NCI-H2196 treated with DMSO at 0.1 percent for 48 hours (cell line): ENCODE measurements around the gene C7orf57.

Source experiments
- DNase-seq: peaks from one replicate; lab custom pipeline; 2025; ENCODE audit not compliant: unreplicated experiment; lab: John Stamatoyannopoulos, UW

C7orf57 gene

DNA sequence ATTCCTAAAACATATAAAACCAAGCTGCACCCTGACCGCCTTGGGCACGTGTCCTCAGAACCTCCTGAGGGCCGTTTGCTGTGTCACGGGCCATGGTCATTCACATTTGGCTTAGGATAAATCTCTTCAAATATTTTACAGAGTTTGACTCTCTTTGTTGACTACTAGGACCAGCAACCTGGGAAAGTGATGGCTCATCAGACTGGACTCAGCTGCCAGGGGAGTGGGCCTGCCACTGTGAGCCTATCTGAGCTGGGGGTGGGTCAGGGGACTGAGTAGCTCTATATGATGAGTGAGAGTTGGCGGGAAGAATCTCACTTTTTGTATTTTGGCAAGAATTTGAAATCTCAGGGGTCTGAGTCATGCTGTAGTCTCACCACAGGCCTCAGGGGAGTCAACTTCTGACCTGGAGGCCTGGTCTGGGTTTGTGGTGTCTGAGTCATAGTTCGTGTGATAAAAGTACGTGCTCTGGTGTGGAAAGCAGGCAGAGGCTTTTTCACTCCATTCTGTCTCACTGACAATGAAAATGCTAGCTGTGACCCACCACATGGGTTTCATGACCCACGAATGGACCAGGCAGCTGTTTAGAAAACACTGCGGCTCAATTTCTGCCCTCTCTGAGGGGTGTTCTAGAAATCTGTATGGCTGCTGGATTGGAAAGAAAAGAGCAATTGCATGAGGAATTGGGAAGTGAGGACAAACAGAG, 49.5 kb downstream of the C7orf57 start:
- DNase-seq = no peak

DNA sequence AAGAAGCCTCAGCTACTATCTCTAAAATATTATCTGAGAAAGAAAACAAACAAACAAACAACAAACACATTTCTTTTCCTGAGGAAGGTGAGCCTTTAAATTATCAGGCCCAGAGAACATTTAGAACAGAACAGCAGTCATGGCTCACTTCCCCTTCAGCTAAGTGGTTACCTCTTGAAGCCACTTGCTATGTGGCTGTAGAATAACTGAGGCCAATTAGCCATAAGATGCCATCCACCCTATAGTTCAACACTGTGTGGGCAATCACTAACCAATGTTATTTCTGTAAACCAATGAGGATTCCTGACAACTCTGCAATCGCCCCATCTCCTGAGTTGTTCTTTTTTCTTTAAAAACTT, 50.1 kb downstream of the C7orf57 start:
- DNase-seq = no peak

DNA sequence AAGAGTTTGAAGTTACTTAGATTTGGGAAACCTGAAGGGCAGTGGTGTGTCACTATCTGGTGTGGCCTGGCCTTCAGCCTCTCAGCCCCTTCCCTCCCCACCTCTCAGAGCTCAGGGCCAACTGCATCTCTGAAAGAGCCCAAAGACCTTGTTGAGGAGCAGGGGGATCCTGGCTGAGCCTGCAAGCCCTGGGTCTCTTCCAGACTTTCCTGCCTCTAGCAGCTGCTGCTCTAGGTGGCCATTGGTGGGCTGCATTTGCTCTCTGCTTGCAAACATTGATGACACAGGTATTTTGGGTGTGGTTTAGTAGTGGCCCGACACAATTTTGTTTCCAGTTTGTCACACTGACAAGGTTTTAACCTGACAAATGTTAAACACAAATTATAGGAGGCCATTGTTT, 50.6 kb downstream of the C7orf57 start:
- DNase-seq = no peak

DNA sequence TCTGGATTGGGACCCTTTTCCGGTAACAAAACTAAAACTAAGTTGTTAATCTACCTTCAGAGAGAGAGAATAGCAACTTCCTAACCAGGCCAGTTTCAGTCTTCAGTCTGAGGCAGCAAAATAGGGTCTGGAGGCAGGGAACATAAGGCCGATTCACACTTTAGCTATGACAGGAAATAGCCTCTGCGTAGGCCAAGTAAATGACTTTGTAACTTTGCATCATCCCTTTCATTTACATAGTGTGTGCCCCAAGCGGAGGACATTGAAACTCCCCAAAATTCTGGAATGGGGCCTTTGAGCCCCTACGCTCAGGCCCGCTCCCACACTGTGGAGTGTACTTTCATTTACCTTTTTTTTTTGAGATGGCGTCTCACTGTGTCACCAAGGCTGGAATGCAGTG, 52.0 kb downstream of the C7orf57 start:
- no peak for DNase-seq

DNA sequence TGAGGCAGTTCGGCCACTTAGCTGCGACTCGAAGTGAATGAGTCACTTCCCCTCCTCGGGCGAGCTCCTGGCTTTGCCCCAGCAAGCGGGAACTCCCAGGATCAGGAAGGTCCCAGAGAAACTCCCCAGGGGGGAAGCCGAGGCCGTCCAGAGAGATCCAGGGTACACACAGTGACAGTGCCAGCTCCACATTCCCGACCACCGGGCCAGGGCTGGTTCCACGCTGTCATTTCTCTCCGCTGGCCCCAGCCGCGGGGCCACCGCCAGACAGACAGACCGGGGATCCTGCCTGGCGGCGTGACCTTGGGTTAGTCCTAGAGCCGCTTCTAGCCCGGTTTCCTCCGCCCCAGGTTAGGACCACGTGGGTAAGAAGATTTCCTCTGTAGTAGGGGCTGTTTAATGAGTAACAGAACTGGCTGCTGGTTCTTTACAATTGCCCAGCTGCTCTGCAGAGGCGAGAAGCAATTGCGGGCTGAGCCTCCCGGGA, 53.3 kb downstream of the C7orf57 start:
- DNase-seq = peak; percentile 46

DNA sequence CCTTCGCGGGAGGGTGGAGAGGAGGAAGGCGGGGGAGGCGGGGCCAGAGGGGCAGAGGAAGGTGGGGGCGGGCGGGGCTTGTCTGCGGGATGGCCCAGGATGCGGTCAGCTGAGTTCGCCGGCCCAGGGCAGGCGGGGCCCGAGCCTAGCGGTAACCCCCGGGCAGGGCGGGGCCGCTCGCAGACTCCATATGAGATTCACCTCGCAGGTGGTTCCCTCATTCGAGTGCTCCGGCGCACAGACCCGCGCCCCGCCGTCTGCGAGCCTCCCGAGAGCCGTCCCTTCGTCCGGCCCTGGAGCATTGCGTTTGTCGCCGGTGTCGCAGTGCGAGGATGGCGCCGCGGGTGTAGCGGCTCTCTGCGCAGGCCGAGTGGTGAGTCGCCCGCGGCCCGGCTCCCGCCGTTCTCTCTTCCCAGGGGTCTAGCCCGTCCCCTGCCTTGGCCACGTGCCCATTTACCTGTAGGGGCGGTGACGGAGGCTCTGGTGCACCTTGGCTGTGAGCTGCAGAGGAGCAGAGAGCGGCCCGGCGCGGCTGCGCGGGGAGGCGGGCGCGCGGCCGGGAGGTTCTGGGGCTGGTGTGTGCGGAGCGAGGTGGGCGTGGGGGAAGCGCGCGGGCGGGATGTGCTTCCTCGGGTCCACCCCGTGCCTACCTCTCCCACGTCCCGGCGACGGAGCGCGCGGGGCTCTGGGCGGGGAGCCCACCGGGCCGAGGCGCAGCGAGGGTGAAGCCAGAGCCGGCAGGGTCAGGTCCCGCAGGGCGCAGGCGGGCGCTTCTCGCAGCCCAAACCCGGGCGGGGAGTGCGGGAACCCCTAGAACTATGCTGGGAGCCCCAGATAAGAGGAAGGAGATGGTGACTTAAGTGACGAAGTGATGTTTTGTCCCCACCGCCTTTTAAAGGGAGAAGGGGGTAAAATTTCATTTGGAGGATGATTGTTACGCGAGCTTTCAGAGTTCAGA, 54.0 kb downstream of the C7orf57 start, which contains the start of gene UPP1:
UPP1 (plus strand) TSS at position 220 of the 958 bp plus-strand sequence. CDS start 5,519 bp downstream, outside the sequence.
- peak; percentile 75 for DNase-seq

DNA sequence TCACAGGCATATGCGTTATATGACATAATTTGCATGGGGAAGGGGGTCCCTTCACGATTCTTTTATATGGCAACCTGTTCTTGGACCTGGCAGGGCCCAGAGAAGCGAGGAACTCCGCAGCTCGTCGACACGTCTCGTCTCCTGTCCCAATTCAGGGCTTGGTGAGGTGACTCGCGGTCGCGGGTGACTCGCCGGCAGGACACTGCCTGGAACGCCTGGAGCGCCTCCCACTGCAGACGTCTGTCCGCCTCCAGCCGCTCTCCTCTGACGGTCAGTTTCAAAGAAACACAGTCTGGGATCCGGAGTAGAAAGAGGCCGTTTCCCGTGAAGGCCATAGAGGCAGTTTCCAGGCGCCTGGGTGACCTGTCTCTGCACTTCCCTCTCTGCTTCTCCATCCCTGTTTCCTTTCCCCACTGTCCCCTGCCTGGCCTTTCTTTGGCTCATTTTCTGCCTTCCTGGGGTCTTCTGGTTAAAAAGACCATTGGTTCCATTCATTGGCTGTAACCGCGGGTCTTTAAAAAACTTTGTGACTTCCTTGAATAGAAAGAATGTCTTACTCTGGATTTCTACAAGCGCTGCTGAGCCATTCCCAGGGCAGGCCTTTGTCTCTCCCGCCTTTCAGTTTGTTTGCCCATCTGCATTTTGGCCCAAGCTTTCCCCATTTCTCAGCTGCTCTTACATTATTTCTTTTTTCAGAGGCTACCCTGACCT, 54.9 kb downstream of the C7orf57 start:
- DNase-seq = no peak

DNA sequence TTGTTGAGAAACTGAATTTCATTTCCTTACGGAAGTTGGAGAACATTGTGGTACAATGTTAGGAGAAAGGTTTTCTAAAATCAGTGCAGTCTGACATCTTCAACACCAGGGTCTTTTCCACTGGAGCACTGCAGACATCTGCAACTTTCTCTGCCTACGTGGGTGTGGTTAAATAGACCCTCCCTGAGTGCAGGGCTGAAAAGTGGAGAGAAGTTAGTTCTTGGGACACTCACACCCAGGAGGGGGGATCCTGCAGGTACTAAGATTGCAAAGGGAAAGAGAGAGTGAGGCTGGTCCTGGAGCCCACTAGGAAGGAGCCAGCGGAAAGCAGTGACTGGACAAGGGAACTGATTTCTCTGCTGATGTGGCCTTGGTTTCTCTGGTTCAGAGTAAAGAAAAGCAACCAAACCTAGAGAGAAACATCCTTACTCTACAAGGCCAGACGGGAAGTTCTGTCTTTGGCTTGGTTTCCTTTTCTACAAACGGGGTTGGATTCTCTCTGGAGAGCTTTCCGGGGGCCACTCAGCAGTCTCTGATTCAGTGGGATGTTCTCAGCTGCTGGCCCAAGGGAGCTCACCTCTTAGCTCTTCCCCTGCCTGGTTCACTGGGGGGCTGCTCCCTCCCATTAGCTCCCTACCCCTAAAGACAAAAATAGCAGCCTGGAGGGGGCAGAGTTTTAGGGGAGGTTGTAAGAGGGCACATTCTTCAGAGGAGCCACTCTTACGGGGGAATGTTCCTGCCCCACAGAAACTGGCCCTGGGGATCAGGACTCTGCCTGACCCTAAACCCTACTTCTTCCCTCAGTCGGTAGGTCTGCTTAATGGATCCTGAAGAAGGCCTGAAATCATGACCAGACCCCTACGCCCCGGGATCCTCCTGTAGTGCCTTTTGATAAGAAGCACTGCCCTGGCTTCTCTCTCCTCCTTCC, 56.4 kb downstream of the C7orf57 start:
- DNase-seq = no peak

DNA sequence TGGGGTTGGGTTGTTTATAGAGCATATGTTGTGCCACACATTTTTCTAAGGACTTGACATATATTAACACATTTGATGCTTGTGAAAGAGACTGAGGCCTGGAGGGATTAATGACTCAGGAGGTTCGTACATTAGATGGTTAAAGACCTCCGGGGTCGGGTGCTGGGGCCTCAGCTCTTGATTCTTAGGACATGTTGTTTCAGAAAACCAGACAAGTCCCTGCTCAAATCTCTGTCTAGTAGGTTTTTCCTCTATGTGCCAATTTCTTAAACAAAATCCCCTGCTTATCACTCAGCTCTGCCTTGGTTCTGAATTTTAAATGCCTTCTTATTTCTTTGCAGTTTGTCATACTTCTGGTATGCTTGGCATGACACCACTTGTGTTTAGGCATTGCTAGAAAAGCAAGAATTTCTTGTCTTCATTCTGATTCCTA, 59.5 kb downstream of the C7orf57 start:
- no peak for DNase-seq

DNA sequence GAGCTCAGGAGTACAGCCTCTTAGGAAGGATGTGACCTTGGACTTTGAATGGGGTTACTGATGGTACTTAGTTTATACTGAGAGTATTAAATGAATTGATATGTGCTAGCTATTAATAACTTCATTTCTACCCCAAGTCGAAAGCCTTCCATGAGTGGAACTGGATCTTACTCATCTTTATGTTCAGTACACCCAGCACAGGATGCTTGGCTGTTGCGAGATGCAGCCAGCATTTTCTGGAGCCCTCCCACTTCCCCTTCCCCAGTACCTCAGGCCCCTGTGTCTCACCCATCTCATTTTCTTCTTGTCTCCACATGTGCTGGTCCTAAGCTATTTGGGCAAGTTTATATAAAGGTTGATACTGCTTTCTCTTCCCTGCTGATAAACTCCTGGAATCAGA, 60.9 kb downstream of the C7orf57 start:
- no peak for DNase-seq

DNA sequence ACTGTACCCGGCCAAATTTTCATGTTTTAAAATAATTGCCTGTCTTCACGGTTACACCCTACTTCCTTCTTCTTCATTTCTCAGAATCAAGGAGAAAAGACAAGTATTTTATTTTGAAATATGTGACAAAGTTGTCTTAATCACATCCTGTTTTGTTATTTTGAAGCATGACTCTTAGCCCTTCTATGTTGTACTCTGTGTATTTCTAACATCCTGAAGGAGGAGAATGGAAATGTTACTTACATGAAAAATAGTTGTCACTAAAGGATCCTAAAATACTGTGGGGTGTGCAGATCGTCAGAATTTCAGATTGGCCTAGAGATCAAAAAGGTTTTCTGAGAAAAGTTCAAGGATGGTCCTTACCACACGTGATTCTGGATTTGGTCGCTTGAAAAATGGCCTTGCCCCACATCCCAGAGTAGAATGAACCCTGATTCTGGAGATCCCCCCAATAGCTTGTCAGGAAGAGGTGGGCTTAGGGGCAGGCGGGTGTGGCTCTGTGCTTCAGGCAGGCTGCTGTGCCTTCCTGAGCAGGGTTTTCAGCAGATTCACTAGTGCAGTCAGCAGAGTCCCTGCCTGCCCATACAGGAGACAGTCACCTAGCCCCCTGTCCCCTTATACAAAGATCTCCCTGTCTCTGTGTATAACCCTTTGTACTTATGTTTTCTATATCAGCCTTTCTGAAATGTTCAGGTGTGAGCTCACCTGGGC, 62.3 kb downstream of the C7orf57 start:
- DNase-seq = no peak

DNA sequence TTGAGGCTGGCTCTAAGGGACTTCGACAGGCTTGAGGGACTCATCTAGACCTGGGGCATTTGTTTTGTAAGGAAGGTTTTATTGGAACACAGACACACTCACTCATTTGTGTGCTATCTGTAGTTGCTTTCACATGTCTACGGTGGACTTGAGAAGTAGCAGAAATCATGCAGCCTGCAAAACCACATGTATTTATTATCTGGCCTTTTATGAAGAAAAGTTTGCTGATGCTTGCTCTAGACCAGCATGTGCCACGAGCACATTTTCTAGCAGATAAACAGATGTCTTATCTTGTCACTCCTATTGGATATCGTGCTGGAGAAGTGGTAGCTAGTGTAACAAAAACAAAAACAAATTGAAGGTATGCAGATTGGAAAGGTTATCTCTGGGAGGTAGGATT, 63.5 kb downstream of the C7orf57 start:
- no peak for DNase-seq

DNA sequence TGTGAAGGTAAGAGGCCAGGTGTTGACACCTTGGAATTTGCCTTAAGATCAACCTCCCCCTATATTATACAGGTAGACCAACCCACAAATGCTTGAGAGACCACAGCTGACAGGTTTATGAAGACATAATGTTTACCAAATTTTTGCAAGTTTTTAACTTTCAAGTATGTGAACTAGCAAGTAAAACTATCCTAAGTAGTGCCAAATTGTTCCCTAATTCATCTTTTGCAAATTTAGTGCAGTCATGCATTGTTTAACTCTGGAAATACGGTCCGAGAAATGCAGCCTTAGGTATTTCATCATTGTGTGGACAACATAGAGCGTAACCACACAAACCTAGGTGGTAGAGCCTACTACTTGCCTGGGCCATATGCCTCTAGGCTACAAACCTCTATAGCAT, 64.4 kb downstream of the C7orf57 start:
- DNase-seq = no peak

DNA sequence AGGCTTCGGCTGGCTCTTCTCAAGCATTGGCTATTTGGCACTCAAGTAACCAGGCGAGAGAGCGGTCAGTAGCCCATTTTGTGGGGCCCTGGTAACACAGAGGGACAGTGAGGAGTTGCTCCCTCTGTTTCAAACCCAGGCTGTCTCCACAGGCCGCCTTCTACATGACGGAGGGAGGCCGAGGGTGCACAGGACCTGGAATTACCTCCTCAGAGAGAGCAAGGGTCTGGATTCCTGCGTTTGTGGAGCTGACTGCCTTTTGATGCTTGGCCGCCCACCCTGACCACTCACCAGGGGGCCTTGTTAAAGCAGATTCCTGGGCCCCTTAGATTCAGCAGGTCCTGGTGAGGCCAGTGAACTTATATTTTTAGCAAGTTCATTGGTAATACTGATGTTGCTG, 66.0 kb downstream of the C7orf57 start:
- DNase-seq = no peak

DNA sequence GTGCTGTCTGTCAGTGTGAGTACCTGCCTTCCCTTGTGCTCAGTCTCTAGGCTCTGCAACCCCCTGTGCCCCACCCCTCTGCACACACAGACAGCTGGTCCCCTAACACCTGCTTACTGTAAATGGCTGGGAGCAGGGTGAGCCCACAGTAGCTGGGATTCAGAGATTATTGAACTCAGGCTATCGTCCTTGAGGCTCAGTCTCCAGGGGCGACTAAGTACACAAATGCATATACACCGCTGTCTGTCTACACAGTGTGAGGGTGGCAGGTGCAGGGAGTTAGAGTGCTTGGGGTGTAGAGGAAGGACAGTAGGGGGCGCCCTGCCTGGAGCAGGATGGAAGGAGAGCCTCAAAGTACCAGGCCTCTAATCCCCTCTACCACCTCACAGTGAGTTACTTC, 66.6 kb downstream of the C7orf57 start:
- DNase-seq = no peak

DNA sequence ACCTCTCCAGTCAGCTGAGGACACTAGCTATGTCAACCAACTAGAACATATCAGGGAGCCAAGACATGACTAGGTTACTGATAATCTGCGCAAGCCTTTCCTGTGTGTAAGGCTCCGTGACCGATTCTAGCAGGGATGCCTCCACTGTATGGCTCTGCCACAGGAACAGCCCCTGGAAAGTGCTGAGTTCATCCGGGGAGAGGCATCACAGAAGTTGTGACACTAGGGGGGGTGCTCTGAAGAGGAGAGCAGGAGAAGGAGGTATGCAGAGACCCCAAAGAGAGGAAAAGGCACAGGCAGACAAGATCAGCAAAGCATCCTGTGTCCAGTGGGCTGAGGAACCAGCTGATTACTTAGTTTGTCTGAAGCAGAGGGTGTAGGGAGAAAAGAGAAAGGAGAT, 67.2 kb downstream of the C7orf57 start:
- no peak for DNase-seq

DNA sequence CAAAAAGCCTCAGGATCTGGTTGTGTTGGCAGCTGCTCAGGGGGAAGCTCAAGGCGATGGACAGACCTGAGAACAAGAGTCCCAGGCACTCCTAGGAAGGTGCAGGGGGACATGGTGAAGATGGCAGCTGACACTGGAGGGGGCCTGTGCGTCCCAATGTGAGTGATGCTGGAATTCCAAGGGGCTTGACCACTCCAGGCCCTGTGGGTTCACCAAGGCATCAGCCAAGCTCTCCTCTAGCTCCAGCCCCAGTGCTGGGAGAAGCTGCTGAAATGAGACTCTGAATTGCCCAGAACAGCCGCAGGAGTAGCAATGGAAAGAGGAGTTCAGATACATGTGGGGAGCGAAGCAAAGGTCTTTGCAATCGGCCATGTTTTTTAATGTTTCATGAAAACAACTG, 69.7 kb downstream of the C7orf57 start:
- DNase-seq = no peak

DNA sequence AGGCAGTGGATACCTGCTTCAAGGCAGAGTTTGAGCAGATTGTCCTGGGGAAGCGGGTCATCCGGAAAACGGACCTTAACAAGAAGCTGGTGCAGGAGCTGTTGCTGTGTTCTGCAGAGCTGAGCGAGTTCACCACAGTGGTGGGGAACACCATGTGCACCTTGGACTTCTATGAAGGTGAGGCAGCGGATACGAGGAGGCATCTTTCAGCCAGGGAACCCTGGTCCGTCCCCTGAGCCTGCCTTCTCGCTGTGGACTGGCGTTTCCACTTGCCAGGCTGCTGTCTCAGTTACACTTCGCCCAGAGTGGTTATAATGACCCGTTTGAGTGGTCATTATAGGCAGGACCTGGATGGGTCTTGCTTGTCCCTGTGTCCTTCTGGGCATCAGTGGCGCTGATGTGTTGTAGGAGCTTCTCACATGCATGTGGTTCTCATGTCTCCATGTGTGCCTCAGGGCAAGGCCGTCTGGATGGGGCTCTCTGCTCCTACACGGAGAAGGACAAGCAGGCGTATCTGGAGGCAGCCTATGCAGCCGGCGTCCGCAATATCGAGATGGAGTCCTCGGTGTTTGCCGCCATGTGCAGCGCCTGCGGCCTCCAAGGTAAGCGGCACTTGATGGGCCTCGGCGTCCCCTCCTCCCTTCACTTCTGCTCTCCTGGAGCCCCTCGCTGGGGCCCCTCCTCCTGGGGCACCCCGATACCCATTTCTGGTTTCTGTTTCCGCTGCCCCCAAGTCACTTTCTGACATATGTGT, 71.7 kb downstream of the C7orf57 start:
- DNase-seq = no peak

DNA sequence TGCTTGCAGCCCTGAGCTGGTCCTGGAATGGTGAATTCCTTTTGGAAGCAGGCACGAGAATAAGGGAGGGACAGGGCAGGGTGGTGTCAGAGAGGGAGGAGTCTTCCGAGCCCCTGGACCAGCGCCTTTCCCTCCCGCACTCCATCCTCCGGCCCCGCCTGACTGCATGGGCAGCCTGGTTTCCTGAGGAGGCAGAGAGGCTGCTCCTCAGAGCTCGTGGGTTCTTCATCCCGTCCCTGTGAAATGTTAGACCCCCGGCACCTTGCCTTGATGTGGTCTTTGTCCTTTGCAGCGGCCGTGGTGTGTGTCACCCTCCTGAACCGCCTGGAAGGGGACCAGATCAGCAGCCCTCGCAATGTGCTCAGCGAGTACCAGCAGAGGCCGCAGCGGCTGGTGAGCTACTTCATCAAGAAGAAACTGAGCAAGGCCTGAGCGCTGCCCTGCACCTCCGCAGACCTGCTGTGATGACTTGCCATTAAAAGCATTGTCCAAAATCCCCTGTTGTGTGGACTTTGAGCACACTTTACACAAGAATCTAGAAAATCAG, 72.7 kb downstream of the C7orf57 start:
- no peak for DNase-seq
